SH-SY5Y (cell line): ENCODE results near the gene CUBN.

Experiments used
- GATA2 ChIP-seq: IDR thresholded peaks from 2 replicates; pipeline ENCODE4 v1.6.1; 2011; ENCODE audit warnings: mild to moderate bottlenecking, low read depth, low read length
- GATA3 ChIP-seq: IDR thresholded peaks from 2 replicates; pipeline ENCODE4 v1.6.1; 2011; ENCODE audit warnings: low read depth, mild to moderate bottlenecking, low read length, moderate library complexity

DNA sequence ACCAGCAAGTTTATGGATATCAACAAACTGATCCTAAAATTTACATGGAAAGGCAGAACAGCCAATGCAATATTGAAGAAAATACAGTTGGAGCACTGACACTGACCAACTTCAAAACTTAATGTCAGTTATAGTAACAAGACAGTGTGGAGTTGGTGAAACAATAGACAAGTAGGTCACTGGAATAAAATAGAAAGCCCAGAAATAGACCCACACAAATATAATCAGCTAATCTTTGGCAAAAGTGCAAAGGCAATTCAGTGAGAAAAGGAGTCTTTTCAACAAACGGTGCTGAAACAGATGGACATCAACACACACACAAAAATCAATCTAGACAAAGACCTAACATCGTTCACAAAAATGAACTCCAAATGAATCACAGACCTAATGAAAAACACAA lies 326.1 kb downstream of the CUBN start:
- TF ChIP-seq GATA2: no peak
- TF ChIP-seq GATA3: no peak
